Right renal pelvis (tissue), 4 donors: ENCODE data around the gene RARA. TPM values are rescaled to one million over a fixed set of nuclear protein-coding genes. Genes with fewer than 3 reads are reported as not detected.

ENCODE experiments used
- DNase-seq, 4 donors: peaks; one replicate each; pipeline ENCODE4 v3.0.0-alpha.2; 2013; ENCODE audit warnings: low read depth in 4 of 4, low spot score in 3 of 4, missing footprints in 1 of 4
- polyA plus RNA-seq, 4 donors: library from polyadenylated mRNA; unstranded; fragments of 120-200 nt; gene quantifications; one replicate each; pipeline ENCODE4 v1.2.1, GENCODE V29; 2013; ENCODE audit not compliant: insufficient read length in 4 of 4

The RARA gene
- polyA plus RNA-seq, 4 donors, result 36.1 to 39.1 (median 38.5) TPM

- DNase-seq, result no peak
Observed at GRCh38 chr17:40352779-40353394, 43.9 kb downstream of the RARA start.

GRCh38 chr17:40354221-40355122, 45.5 kb downstream of the RARA start:
- DNase-seq, result no peak

GRCh38 chr17:40355123-40355803, 46.3 kb downstream of the RARA start:
- DNase-seq, result no peak

GRCh38 chr17:40355804-40356758, 47.1 kb downstream of the RARA start:
- DNase-seq, result no peak

- no peak for DNase-seq
Observed at GRCh38 chr17:40356990-40357881, 48.3 kb downstream of the RARA start.

- DNase-seq, result peak in 2 of 4 donors; percentile 76 to 84
Observed at GRCh38 chr17:40358323-40359038, 49.5 kb downstream of the RARA start.

- no peak for DNase-seq
Observed at GRCh38 chr17:40360091-40360490, 51.1 kb downstream of the RARA start.

- DNase-seq, result no peak
Observed at GRCh38 chr17:40361063-40361924, 52.3 kb downstream of the RARA start.

- no peak for DNase-seq
Observed at GRCh38 chr17:40361925-40362695, 53.1 kb downstream of the RARA start.

GRCh38 chr17:40362696-40363110, 53.7 kb downstream of the RARA start:
- DNase-seq, result no peak

GRCh38 chr17:40363111-40363827, 54.3 kb downstream of the RARA start:
- DNase-seq, result no peak

- DNase-seq, result no peak
Observed at GRCh38 chr17:40364121-40364861, 55.3 kb downstream of the RARA start, which contains the start of gene GJD3. GJD3 (minus strand) TSS chr17:40364737; CDS start chr17:40363815, 922 bp downstream.

- no peak for DNase-seq
Observed at GRCh38 chr17:40364906-40365305, 55.9 kb downstream of the RARA start.

- DNase-seq, result no peak
Observed at GRCh38 chr17:40366076-40366860, 57.3 kb downstream of the RARA start.
